ENCODE data around the gene OBSCN. TPM values are rescaled to one million over a fixed set of nuclear protein-coding genes. Genes with fewer than 3 reads are reported as not detected.

OBSCN gene
- total RNA-seq, 1 experiment from 2014 or later = 33.3 TPM

DNA sequence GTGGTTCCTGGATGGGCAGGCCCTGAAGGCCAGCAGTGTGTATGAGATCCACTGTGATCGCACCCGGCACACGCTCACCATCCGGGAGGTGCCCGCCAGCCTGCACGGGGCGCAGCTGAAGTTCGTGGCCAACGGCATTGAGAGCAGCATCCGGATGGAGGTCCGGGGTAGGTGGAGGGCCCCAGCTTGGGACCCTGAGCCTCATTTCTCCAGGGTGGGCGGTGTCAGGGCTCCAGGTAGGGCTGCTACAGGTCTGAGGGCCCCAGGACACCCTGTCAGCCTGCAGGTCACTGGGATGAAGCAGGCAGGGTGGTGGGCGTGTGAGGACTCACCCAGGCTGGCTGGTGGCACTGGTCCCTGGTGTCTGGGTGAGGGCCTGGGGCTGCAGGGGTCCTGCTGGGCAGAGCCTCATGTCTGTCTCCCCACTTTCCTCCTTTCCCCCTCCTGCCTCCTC, 7.8 kb downstream of the OBSCN start:
- peaks cover 0 to 2% of the 10 kb centered on the region in 2 experiments; a peak in 1 of 4 replicates for H3K4me1 Mint-ChIP-seq

More for the DNA sequence above, 7.8 kb downstream of the OBSCN start:
- Histone ChIP-seq H3K23ac (ENCODE audit: insufficient read length, low read depth, low read length) (no peak overlapping the region), H2BK120ac (ENCODE audit: low read depth, low read length, poor library complexity, severe bottlenecking) (no peak overlapping the region), H4K20me1 (ENCODE audit: control insufficient read depth, insufficient read depth, insufficient read length) (no peaks in the 10 kb centered on the region), H3K4me1 (ENCODE audit: insufficient read depth, low read length) (no peaks in the 10 kb centered on the region; the same call in 1 of the 2 replicates), H2BK20ac (ENCODE audit: low read depth, low read length, poor library complexity, severe bottlenecking) (no peak overlapping the region), H3K14ac (ENCODE audit: insufficient read depth, low read length) (no peak overlapping the region), H3K27ac (ENCODE audit: insufficient read length, low read depth, low read length) (no peak overlapping the region), H2BK15ac (ENCODE audit: low read depth, low read length) (no peak overlapping the region), H4K8ac (replicated peaks; ENCODE audit: insufficient read length, low read depth, low read length) (no peak overlapping the region), H4K5ac (ENCODE audit: insufficient read length, low read depth, low read length) (no peak overlapping the region), H3K9me3 (ENCODE audit: control insufficient read depth, low read depth, low read length) (no peaks in the 10 kb centered on the region), H3K4me2 (ENCODE audit: insufficient read depth, insufficient read length, low read length) (no peak overlapping the region), H2AK5ac (ENCODE audit: insufficient read length, low read length) (no peak overlapping the region), H3K23me2 (ENCODE audit: insufficient read length, low read depth, low read length, poor library complexity, severe bottlenecking) (peaks cover 15% of the 10 kb centered on the region), H3K56ac (ENCODE audit: insufficient read length, low read depth, low read length) (no peak overlapping the region), H2BK12ac (ENCODE audit: insufficient read length, low read depth, low read length) (no peak overlapping the region), H3K9ac (ENCODE audit: extremely low read depth, insufficient read length, low read length) (no peak overlapping the region), H2AFZ (ENCODE audit: low read length) (no peak overlapping the region), H3K79me2 (ENCODE audit: insufficient read depth, low read length) (no peaks in the 10 kb centered on the region), H3K18ac (ENCODE audit: insufficient read length, low read depth, low read length) (no peak overlapping the region), H2BK5ac (ENCODE audit: insufficient read length, low read length) (no peak overlapping the region), H3T11ph (ENCODE audit: low read length) (no peak overlapping the region), H3K4ac (ENCODE audit: low read depth, low read length) (no peak overlapping the region), H3K79me1 (ENCODE audit: insufficient read depth, low read depth, low read length, poor library complexity, severe bottlenecking) (no peaks in the 10 kb centered on the region), H4K91ac (ENCODE audit: insufficient read length, low read depth, low read length) (no peak overlapping the region), H3K27me3 (ENCODE audit: insufficient read depth, low read length) (no peaks in the 10 kb centered on the region; the same call in 1 of the 2 replicates)
- Mint-ChIP-seq H3K27ac (no peak overlapping the region), H3K36me3 (ENCODE audit: insufficient read depth in 1 of 3, low read depth in 3 of 3) (peaks cover 24 to 47% (median 44%) of the 10 kb centered on the region in 3 experiments; a peak in 6 of 7 replicates), H3K4me3 (no peak overlapping the region; a peak in 1 of 5 replicates), H3K9me3 (no peaks in the 10 kb centered on the region), H3K27me3 (ENCODE audit: low read depth) (no peaks in the 10 kb centered on the region)
- DNase-seq = no peak
- no peak for TF ChIP-seq CTCF (conservative IDR thresholded peaks at IDR 0.05)
- WGBS (ENCODE audit: extremely low coverage, insufficient read length, low lambda C conversion rate) = no CpG with 5 or more reads among the region's 13 CpGs

All from H9 (cell line).